Duodenal mucosa (tissue), 2 donors: Measurements from ENCODE around the gene EFNA5.

Source experiments
- H3K27ac ChIP-seq: one replicate; pipeline ENCODE4 v1.7.0; 2013; ENCODE audit warnings: low read depth, low read length
- H3K27me3 ChIP-seq, 2 donors: one replicate each; pipeline ENCODE4 v1.7.0; 2013; ENCODE audit warnings: low read length in 2 of 2, control low read depth in 1 of 2; ENCODE audit not compliant: insufficient read depth in 2 of 2, control insufficient read depth in 1 of 2
- H3K36me3 ChIP-seq, 2 donors: one replicate each; pipeline ENCODE4 v1.7.0; 2013; ENCODE audit warnings: low read length in 2 of 2, control low read depth in 1 of 2; ENCODE audit not compliant: insufficient read depth in 2 of 2, control insufficient read depth in 1 of 2
- H3K4me1 ChIP-seq, 2 donors: one replicate each; pipeline ENCODE4 v1.7.0; 2013; ENCODE audit warnings: low read length in 2 of 2, control low read depth in 1 of 2; ENCODE audit not compliant: insufficient read depth in 2 of 2, control insufficient read depth in 1 of 2
- H3K4me3 ChIP-seq, 2 donors: one replicate each; pipeline ENCODE4 v1.7.0; 2013; ENCODE audit warnings: low read length in 2 of 2, low read depth in 1 of 2
- H3K9ac ChIP-seq, 2 donors: one replicate each; pipeline ENCODE4 v1.7.0; 2013; ENCODE audit warnings: low read length in 2 of 2, low read depth in 1 of 2
- H3K9me3 ChIP-seq, 2 donors: one replicate each; pipeline ENCODE4 v1.7.0; 2013; ENCODE audit warnings: low read length in 2 of 2, control low read depth in 1 of 2; ENCODE audit not compliant: control insufficient read depth in 1 of 2

The EFNA5 gene

DNA sequence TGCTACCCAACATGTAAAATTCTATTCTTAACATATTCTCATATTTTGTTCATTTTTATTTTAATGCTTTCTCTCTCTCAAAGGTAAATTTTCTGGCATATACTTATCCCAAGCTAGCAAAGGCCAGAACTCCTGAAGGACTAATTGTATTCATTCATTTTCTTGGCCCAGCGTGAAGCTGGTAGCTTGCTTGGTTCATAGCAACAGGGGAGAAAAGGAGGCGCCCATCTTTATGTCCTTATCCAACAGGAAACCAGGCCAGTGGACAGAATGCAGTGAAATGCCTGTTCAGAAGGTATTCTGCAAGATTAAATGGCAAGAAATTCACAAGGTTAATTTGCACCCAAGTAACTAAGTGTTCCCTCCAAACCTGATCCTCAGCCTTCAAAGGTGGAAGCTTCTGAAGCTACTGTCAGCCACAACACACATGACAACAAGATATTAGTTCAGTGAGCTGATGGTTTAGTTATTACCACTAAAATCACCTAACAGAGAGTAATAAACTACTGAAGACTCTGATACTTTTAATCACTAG is 5.6 kb downstream of the EFNA5 start:
- Histone ChIP-seq H3K27me3 (peaks cover 0 to 5% of the 10 kb centered on the region in 2 donors), H3K27ac (no peak overlapping the region), H3K4me1 (no peaks in the 10 kb centered on the region), H3K36me3 (no peaks in the 10 kb centered on the region), H3K9me3 (no peaks in the 10 kb centered on the region), H3K4me3 (no peak overlapping the region), H3K9ac (no peak overlapping the region)

DNA sequence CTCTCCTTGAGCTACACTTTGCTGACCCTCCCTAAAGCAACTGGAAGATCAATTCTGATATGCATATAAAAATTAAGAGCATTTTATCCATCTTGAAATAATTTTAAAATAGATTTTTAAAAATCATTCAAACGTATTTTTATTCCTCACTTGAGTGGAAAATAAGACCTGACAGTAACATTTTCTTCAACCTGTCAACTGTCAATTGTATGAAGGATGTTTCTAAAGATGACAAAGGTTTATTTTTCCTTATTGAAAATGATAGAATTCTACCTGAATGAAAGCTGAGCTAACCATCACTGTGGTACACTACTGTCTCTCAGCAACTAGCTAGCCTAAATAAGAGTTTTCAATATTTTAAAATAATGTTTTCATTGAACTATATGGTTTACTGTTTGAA is 7.0 kb downstream of the EFNA5 start:
- H3K9ac ChIP-seq = no peak overlapping the region
- H3K4me3 ChIP-seq = no peak overlapping the region
- H3K9me3 ChIP-seq = no peaks in the 10 kb centered on the region
- no peaks in the 10 kb centered on the region for H3K4me1 ChIP-seq
- peaks cover 0 to 3% of the 10 kb centered on the region in 2 donors for H3K27me3 ChIP-seq
- no peak overlapping the region for H3K27ac ChIP-seq
- H3K36me3 ChIP-seq = no peaks in the 10 kb centered on the region

- Histone ChIP-seq H3K27ac (no peak overlapping the region), H3K4me1 (no peaks in the 10 kb centered on the region), H3K9ac (no peak overlapping the region), H3K27me3 (peaks cover 0 to 2% of the 10 kb centered on the region in 2 donors), H3K9me3 (no peaks in the 10 kb centered on the region), H3K4me3 (no peak overlapping the region), H3K36me3 (no peaks in the 10 kb centered on the region)
These were observed 9.1 kb downstream of the EFNA5 start for GRCh38 chr5:107661650-107662044.

- H3K4me1 ChIP-seq = no peaks in the 10 kb centered on the region
- no peaks in the 10 kb centered on the region for H3K27me3 ChIP-seq
- no peak overlapping the region for H3K4me3 ChIP-seq
- H3K9me3 ChIP-seq = no peaks in the 10 kb centered on the region
- H3K9ac ChIP-seq = no peak overlapping the region
- H3K36me3 ChIP-seq = no peaks in the 10 kb centered on the region
- H3K27ac ChIP-seq = no peak overlapping the region
These were observed 9.6 kb downstream of the EFNA5 start for GRCh38 chr5:107661038-107661649.

- H3K36me3 ChIP-seq = no peaks in the 10 kb centered on the region
- H3K4me1 ChIP-seq = no peaks in the 10 kb centered on the region
- no peak overlapping the region for H3K9ac ChIP-seq
- no peaks in the 10 kb centered on the region for H3K9me3 ChIP-seq
- H3K27ac ChIP-seq = no peak overlapping the region
- H3K4me3 ChIP-seq = no peak overlapping the region
- H3K27me3 ChIP-seq = no peaks in the 10 kb centered on the region
These were observed 12.2 kb downstream of the EFNA5 start for GRCh38 chr5:107658528-107658927.

- H3K9me3 ChIP-seq = no peaks in the 10 kb centered on the region
- no peaks in the 10 kb centered on the region for H3K4me1 ChIP-seq
- H3K27me3 ChIP-seq = no peaks in the 10 kb centered on the region
- H3K27ac ChIP-seq = no peak overlapping the region
- no peaks in the 10 kb centered on the region for H3K36me3 ChIP-seq
- no peak overlapping the region for H3K4me3 ChIP-seq
- no peak overlapping the region for H3K9ac ChIP-seq
These were observed 14.9 kb downstream of the EFNA5 start for GRCh38 chr5:107655831-107656230.

DNA sequence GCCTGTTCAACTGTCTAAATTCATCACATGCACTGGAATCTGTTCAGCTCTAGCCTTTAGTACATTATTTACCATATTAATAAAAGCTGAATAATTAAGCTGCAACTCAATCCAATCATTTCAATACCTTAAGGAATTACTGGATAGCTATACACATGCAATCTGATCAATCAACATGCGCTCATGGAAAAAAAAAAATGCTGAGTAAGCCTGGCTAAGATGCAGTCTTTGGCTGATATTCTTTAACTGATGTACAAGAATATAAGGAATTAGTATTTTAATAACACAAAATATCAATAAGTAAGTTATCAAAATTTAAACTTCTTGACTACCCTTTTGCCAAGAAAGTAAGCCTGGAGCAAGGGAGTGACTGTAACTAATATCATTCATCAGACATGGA is 15.9 kb downstream of the EFNA5 start:
- no peak overlapping the region for H3K9ac ChIP-seq
- no peaks in the 10 kb centered on the region for H3K36me3 ChIP-seq
- no peaks in the 10 kb centered on the region for H3K9me3 ChIP-seq
- H3K4me1 ChIP-seq = no peaks in the 10 kb centered on the region
- H3K4me3 ChIP-seq = no peak overlapping the region
- H3K27ac ChIP-seq = no peak overlapping the region
- H3K27me3 ChIP-seq = no peaks in the 10 kb centered on the region

- no peaks in the 10 kb centered on the region for H3K27me3 ChIP-seq
- no peaks in the 10 kb centered on the region for H3K4me1 ChIP-seq
- no peaks in the 10 kb centered on the region for H3K36me3 ChIP-seq
These were observed 17.1 kb downstream of the EFNA5 start for GRCh38 chr5:107653685-107654084.

GRCh38 chr5:107652839-107653607 is 17.7 kb downstream of the EFNA5 start:
- H3K4me3 ChIP-seq = no peak overlapping the region
- no peaks in the 10 kb centered on the region for H3K36me3 ChIP-seq
- no peak overlapping the region for H3K27ac ChIP-seq
- H3K27me3 ChIP-seq = no peaks in the 10 kb centered on the region
- no peaks in the 10 kb centered on the region for H3K9me3 ChIP-seq
- H3K4me1 ChIP-seq = no peaks in the 10 kb centered on the region
- no peak overlapping the region for H3K9ac ChIP-seq

More at GRCh38 chr5:107653685-107654084, 17.1 kb downstream of the EFNA5 start:
- Histone ChIP-seq H3K4me3 (no peak overlapping the region), H3K9ac (no peak overlapping the region), H3K27ac (no peak overlapping the region), H3K9me3 (no peaks in the 10 kb centered on the region)

- no peaks in the 10 kb centered on the region for H3K9me3 ChIP-seq
These were observed 18.3 kb downstream of the EFNA5 start for GRCh38 chr5:107652408-107652807.

More at GRCh38 chr5:107652408-107652807, 18.3 kb downstream of the EFNA5 start:
- Histone ChIP-seq H3K27me3 (no peaks in the 10 kb centered on the region), H3K36me3 (no peaks in the 10 kb centered on the region), H3K9ac (no peak overlapping the region), H3K27ac (no peak overlapping the region), H3K4me3 (no peak overlapping the region), H3K4me1 (no peaks in the 10 kb centered on the region)
